Gastroesophageal sphincter (tissue), 3 donors: ENCODE measurements around the gene HSPA12B.

Source experiments
- CTCF ChIP-seq, 4 experiments: fragments of 200-600 bp in 2 of 4; fragments of 450-650 bp in 2 of 4; sonication (generic) in 1 of 4; IDR thresholded peaks; one replicate each; pipeline ENCODE4 v1.5.1; 2017 to 2019; ENCODE audit warnings: antibody characterized with exemption in 4 of 4, mild to moderate bottlenecking in 2 of 4, moderate library complexity in 2 of 4
- EP300 ChIP-seq: sonication (generic); formaldehyde crosslinking; IDR thresholded peaks from one replicate; pipeline ENCODE4 v1.6.1; 2017; ENCODE audit warnings: antibody characterized with exemption, mild to moderate bottlenecking
- POLR2A ChIP-seq, 2 donors: fragments of 450-650 bp; IDR thresholded peaks; one replicate each; pipeline ENCODE4 v1.6.1; 2017; ENCODE audit warnings: antibody characterized with exemption in 2 of 2, mild to moderate bottlenecking in 2 of 2, moderate library complexity in 1 of 2
- POLR2AphosphoS5 ChIP-seq: sonication (generic); formaldehyde crosslinking; IDR thresholded peaks from one replicate; pipeline ENCODE4 v1.6.1; 2017; ENCODE audit warnings: antibody characterized with exemption

GRCh38 chr20:3801299-3801698, 68.8 kb downstream of the HSPA12B start:
- TF ChIP-seq POLR2A (IDR thresholded peaks at IDR 0.05) (no peak), CTCF (IDR thresholded peaks at IDR 0.05) (no peak), EP300 (no peak), POLR2AphosphoS5 (no peak)
